GM12872 (cell line): ENCODE results near the gene MYOM3.
A peak's percentile ranks its signal among the peaks of the same experiment; 100 is the strongest.

Experiments used
- CTCF ChIP-seq: IDR thresholded peaks from 3 replicates; pipeline ENCODE4 v1.5.1; 2011; ENCODE audit warnings: low read depth, mild to moderate bottlenecking, low read length, moderate library complexity; ENCODE audit not compliant: insufficient read depth

The MYOM3 gene

GRCh38 chr1:24098102-24098501 lies 13.8 kb downstream of the MYOM3 start:
- TF ChIP-seq CTCF = no peak

- TF ChIP-seq CTCF = no peak
Observed at GRCh38 chr1:24097663-24098062, 14.3 kb downstream of the MYOM3 start.

DNA sequence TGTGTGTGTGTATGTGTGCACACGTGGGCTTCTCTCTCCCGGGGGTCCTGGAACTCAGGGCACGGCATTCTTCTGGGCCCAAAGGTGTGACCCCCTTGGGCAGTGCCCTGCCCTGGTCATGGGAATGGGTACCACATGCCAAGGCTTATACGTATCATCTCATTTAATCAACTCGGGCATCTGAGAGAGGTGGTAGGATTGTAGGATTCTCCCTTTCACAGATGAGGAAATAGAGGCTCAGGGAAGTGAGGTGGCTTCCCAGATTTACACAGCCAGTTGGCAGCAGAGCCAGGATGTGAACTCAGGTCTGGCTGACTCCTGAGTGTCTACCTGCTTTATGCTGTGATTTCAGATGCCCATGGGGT lies 15.2 kb downstream of the MYOM3 start:
- TF ChIP-seq CTCF = no peak

GRCh38 chr1:24096009-24096738 lies 15.8 kb downstream of the MYOM3 start:
- no peak for TF ChIP-seq CTCF

DNA sequence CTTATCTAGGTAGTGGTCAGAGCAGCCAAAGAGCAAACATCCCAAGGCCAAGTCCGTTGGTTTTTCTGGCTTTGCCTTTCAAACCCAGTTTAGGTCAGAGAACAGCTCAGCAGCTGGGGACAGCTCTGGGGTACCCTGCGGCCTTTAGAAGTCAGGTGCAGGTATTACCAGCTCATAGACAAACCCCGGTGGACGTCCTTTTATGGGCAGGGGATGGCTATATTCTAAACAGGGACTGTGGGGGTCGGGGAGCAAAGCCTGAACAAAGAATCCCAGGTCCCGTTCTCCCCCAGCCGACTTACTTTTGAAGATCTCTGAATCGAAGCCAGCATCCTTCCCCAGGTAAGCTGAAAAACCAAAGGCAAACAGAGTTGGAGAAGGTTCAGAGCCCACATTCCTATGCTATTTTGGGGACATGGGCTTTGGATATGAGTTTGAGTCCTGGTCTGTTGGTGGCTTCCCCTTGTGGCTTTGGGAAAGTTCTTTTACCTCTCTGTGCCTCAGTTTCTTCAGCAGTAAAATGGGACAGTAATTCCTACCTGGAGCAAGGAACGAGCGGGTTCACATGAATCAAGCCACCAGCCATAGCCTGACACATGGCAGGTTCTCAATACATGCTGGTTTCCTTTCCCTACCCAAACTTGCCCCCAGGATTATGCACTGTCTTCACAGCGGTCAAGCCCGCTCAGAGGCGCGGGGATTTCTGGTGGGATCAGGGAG lies 16.6 kb downstream of the MYOM3 start:
- TF ChIP-seq CTCF = no peak

DNA sequence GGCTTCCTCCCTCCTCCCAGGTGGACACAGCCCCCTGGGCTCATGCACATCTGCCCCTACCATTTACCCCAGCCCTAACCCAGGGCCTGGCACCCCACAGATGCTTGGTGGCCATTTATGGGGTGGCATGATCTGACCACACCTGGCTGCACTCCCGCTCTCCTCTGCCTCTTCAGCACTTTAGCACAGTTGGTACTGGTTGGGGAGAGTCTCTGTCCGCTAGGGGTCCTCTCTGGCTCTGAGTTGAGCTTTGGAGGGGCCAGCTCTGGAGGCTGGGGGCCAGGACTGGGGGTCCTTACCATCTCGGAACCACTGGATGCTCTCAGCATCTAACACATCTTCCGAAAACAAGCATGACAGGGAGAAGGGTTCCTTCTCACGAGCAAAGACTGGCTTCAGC lies 17.4 kb downstream of the MYOM3 start:
- TF ChIP-seq CTCF = peak; percentile 20; the same call in 1 of the 3 replicates

- TF ChIP-seq CTCF = no peak
Observed at GRCh38 chr1:24093732-24094131, 18.2 kb downstream of the MYOM3 start.
